HG03442 (cell line): ENCODE data around the gene CYP2R1.

Source experiments
- ATAC-seq: cut with Tn5 transposase; IDR thresholded peaks from one replicate; pipeline ENCODE4 v1.9.1; 2021; ENCODE audit warnings: mild to moderate bottlenecking, moderate library complexity; ENCODE audit not compliant: unreplicated experiment

Gene CYP2R1

GRCh38 chr11:14835496-14836492 is 56.2 kb downstream of the CYP2R1 start:
- no peak for ATAC-seq
